Smooth muscle cell (in vitro differentiated cells): ENCODE data around the gene UGT1A1. TPM values are rescaled to one million over a fixed set of nuclear protein-coding genes. Genes with fewer than 3 reads are reported as not detected.

Experiments used
- DNase-seq: peaks from one replicate; lab custom pipeline; 2025; ENCODE audit not compliant: unreplicated experiment; lab: John Stamatoyannopoulos, UW
- H2AFZ ChIP-seq: fragments of 200-600 bp; sonication (generic); 2 replicates; pipeline ENCODE4 v1.6.0; 2016; ENCODE audit warnings: antibody characterized with exemption, low read depth, mild to moderate bottlenecking
- H3F3A ChIP-seq: fragments of 200-600 bp; sonication (generic); 2 replicates; pipeline ENCODE4 v1.6.0; 2017; ENCODE audit warnings: antibody characterized with exemption, low read depth
- H3K27ac ChIP-seq: fragments of 200-600 bp; sonication (generic); 2 replicates; pipeline ENCODE4 v1.5.1; 2016; ENCODE audit warnings: low read depth, mild to moderate bottlenecking
- H3K27me3 ChIP-seq: fragments of 200-600 bp; sonication (generic); 2 replicates; pipeline ENCODE4 v1.6.1; 2016; ENCODE audit warnings: low read depth, mild to moderate bottlenecking
- H3K36me3 ChIP-seq: fragments of 200-600 bp; sonication (generic); 2 replicates; pipeline ENCODE4 v1.5.1; 2016; ENCODE audit warnings: low read depth
- H3K4me1 ChIP-seq: fragments of 200-600 bp; sonication (generic); 2 replicates; pipeline ENCODE4 v1.5.1; 2016; ENCODE audit warnings: low read depth
- H3K4me2 ChIP-seq: fragments of 200-600 bp; sonication (generic); 2 replicates; pipeline ENCODE4 v1.6.0; 2016; ENCODE audit warnings: mild to moderate bottlenecking
- H3K4me3 ChIP-seq: fragments of 200-600 bp; sonication (generic); 2 replicates; pipeline ENCODE4 v1.5.1; 2016; ENCODE audit warnings: mild to moderate bottlenecking
- H3K79me2 ChIP-seq: fragments of 200-600 bp; sonication (generic); 2 replicates; pipeline ENCODE4 v1.6.0; 2016; ENCODE audit warnings: low read depth, mild to moderate bottlenecking
- H3K9ac ChIP-seq: fragments of 200-600 bp; sonication (generic); 2 replicates; pipeline ENCODE4 v1.6.0; 2016; ENCODE audit warnings: low read depth
- H3K9me3 ChIP-seq: fragments of 200-600 bp; sonication (generic); replicated peaks from 2 replicates; pipeline ENCODE4 v1.5.1; 2016; ENCODE audit warnings: low read depth
- H4K20me1 ChIP-seq: fragments of 200-600 bp; sonication (generic); 2 replicates; pipeline ENCODE4 v1.6.0; 2016; ENCODE audit warnings: low read depth
- WGBS: methylation state at CpG from one replicate; pipeline ENCODE4 v1.1.7; 2016; ENCODE audit warnings: low lambda C conversion rate; 5-methylcytosine and 5-hydroxymethylcytosine counted together
- polyA plus RNA-seq: library from polyadenylated mRNA; unstranded; fragments of >200 nt; fragmentation: Nextera tagmentation; extraction: Ambion mirVana; gene quantifications from 2 replicates; pipeline ENCODE4 v1.2.1, GENCODE V29; 2016
- total RNA-seq: library from RNA; depleted of rRNA; stranded (reverse); fragments of >200 nt; gene quantifications from 2 replicates; pipeline ENCODE4 v1.2.3, GENCODE V29; 2014
- TF ChIP-seq, protein P1 (sequence below): fragments of 200-600 bp; sonication (generic); IDR thresholded peaks from 2 replicates; pipeline ENCODE4 v1.5.1; 2017; ENCODE audit warnings: borderline replicate concordance, mild to moderate bottlenecking, antibody characterized with exemption; ENCODE audit not compliant: insufficient read depth, poor library complexity, severe bottlenecking

UGT1A1 gene
- total and polyA plus RNA-seq, 2 experiments from 2014 or later, result not detected

DNA sequence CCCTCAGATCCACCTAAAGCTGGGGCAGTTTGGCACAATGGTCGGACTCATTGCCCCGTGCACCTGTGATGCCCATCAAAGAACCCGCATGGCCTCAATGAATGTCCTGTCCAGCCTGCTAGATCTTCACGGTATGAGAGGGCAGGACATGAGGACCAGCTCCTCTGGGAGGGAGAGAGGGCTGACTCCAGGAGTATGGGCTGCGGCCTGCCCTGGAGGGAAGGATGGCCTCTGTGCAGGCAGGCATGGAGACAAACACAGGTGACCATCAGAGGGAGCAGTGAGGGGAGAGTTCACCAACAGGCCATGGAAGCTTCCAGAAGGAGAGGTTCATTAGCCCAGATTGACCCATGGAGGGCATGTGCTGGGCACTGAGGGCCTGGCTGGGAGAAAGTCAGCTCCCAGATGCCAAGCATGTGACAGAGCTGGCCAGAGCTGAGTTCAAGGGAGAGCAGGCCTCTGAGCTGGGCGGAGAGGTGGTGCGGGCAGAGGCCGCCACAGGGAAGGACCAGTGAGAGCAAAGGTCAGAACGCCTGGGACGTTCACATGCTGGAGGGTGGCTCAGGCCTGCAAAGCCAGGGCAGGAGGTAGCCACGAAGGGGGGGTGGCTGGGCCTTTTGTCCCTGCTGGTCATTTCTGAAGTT, 58.0 kb downstream of the UGT1A1 start:
- H3K4me1 ChIP-seq, result no peaks in the 10 kb centered on the region
- H3K27me3 ChIP-seq, result no peaks in the 10 kb centered on the region
- H3K9ac ChIP-seq, result no peak overlapping the region
- H3K9me3 ChIP-seq, result no peaks in the 10 kb centered on the region
- no peak overlapping the region for H2AFZ ChIP-seq
- no peaks in the 10 kb centered on the region for H3K79me2 ChIP-seq
- no peaks in the 10 kb centered on the region for H3F3A ChIP-seq
- no peaks in the 10 kb centered on the region for H4K20me1 ChIP-seq
- no peak for DNase-seq
- no peak overlapping the region for H3K4me3 ChIP-seq
- H3K27ac ChIP-seq, result no peak overlapping the region
- TF ChIP-seq, protein P1, sequence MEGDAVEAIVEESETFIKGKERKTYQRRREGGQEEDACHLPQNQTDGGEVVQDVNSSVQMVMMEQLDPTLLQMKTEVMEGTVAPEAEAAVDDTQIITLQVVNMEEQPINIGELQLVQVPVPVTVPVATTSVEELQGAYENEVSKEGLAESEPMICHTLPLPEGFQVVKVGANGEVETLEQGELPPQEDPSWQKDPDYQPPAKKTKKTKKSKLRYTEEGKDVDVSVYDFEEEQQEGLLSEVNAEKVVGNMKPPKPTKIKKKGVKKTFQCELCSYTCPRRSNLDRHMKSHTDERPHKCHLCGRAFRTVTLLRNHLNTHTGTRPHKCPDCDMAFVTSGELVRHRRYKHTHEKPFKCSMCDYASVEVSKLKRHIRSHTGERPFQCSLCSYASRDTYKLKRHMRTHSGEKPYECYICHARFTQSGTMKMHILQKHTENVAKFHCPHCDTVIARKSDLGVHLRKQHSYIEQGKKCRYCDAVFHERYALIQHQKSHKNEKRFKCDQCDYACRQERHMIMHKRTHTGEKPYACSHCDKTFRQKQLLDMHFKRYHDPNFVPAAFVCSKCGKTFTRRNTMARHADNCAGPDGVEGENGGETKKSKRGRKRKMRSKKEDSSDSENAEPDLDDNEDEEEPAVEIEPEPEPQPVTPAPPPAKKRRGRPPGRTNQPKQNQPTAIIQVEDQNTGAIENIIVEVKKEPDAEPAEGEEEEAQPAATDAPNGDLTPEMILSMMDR, result no peak
- H3K4me2 ChIP-seq, result no peak overlapping the region
- H3K36me3 ChIP-seq, result no peaks in the 10 kb centered on the region
- WGBS, result 97% methylated on average over 11 of the region's 11 CpGs

DNA sequence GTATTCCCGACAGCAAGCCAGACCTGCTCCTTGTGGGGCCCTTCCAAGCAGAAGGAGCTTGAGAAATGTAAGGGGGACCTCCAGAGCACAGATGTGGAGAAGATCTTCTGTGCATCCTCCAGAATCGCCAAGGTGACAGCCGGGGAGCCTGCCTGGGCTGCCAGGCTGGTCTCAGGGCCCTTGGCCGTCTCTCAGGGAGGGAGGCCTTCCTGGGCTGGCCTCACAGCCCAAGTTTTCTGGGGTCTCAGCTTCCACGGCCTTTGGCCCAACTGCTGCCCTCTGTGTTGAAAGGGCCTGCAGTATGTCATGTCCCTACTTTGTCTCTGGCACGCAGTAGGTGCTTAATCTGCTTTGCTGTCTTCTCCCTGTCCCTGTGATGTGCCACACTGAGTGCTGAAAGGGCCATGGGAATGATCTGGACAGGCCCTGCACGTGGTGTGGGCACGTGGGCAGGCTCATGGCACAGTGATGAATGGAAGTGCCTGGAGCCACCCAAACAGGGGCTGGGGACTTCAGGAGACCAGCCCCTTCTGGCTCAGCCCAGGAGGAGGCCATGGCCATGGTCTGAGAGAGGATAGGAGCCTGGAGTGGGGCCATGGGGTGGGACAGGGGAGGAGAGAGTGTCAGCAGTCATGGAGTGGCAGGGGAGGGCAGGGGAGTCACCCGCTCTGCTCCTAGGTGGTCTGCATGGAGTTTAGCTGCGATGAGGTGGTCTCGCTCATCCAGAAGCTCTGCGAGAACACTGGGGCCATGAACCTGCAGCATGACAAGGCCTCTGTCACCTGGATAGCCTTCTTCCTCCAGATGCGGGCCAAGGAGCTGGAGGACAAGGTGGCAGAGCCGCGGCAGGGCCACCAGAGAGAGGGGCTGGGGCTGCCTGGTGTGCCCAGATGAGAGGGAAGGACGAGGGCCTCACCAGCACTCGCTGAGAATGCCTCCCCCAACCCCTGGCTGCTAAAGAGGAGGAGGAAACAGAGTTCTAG, 58.9 kb downstream of the UGT1A1 start:
- WGBS, result 85% methylated on average over 17 of the region's 17 CpGs

DNA sequence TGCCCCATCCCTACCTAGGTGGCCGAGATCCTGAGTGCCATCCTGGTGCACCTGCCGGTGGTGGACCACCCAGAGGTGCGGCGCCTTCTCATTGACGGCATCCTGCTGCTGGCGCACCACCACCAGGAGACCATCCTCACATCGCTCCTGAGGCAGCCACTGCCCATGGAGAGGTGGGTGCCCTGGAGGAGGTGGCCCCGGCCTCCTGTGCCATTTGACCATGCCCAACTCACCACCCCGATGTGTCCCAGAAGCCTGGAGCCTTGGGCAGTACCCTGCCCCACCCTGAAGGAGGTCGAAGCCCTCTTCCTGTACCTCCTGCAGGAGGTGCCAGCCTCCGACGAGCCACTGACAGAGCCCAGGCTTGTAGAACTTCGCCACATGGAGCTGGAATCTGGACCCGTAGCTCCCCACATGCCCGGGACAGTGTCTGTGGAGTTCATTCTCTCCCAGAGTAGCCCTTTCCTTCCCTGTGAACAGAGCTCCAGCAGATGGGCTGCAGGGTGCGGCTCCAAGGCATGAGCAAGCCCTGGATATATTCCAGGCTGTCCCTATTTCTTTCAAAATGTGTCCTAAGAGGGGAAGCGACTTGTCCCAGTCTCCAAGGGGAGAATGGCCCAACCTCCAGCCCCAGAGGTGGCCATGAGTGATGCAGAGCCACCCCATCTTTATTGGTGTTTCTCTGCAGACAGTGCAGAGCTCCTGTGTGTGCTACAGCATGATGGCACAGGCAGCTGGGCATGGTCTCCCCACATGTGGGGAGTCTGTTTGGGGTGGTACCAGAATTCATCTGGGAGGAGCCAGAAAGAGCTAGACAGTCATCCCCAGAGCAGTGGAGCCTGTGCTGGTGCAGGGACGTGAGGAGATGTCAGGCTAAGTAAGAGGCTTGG, 60.1 kb downstream of the UGT1A1 start:
- Histone ChIP-seq H3K4me1 (no peaks in the 10 kb centered on the region), H4K20me1 (no peaks in the 10 kb centered on the region), H3K9ac (no peak overlapping the region), H3K9me3 (no peaks in the 10 kb centered on the region), H3K4me2 (no peak overlapping the region), H2AFZ (no peak overlapping the region), H3K36me3 (no peaks in the 10 kb centered on the region), H3K27me3 (no peaks in the 10 kb centered on the region), H3K4me3 (no peak overlapping the region), H3K79me2 (no peaks in the 10 kb centered on the region), H3K27ac (no peak overlapping the region), H3F3A (no peaks in the 10 kb centered on the region)
- TF ChIP-seq, protein P1, result no peak
- 93% methylated on average over 14 of the region's 18 CpGs for WGBS
- DNase-seq, result no peak

More for the DNA sequence above, 58.9 kb downstream of the UGT1A1 start:
- Histone ChIP-seq H3K27ac (no peak overlapping the region), H3K4me2 (no peak overlapping the region), H3K4me1 (no peaks in the 10 kb centered on the region), H3K9ac (no peak overlapping the region), H3F3A (no peaks in the 10 kb centered on the region), H2AFZ (no peak overlapping the region), H3K9me3 (no peaks in the 10 kb centered on the region), H3K27me3 (no peaks in the 10 kb centered on the region), H4K20me1 (no peaks in the 10 kb centered on the region), H3K4me3 (no peak overlapping the region), H3K79me2 (no peaks in the 10 kb centered on the region), H3K36me3 (no peaks in the 10 kb centered on the region)
- no peak for DNase-seq
- TF ChIP-seq, protein P1, result no peak
